DOHH2 (cell line): Measurements from ENCODE around the gene ATP12A.
A peak's percentile ranks its signal among the peaks of the same experiment; 100 is the strongest.

Experiments
- H3F3A ChIP-seq: fragments of 200-600 bp; sonication (generic), shearing (Covaris generic); 2 replicates; pipeline ENCODE4 v1.6.0; 2016; ENCODE audit warnings: antibody characterized with exemption, mild to moderate bottlenecking; ENCODE audit not compliant: control insufficient read depth, insufficient read depth
- H3K27ac ChIP-seq: fragments of 200-600 bp; sonication (generic); 2 replicates; pipeline ENCODE4 v1.5.1; 2014; ENCODE audit warnings: low read depth, mild to moderate bottlenecking, low read length, moderate library complexity
- H3K27me3 ChIP-seq: fragments of 200-600 bp; sonication (generic); 2 replicates; pipeline ENCODE4 v1.6.1; 2014; ENCODE audit warnings: mild to moderate bottlenecking, low read length, mixed read lengths; ENCODE audit not compliant: control insufficient read depth
- H3K36me3 ChIP-seq: fragments of 200-600 bp; sonication (generic); 2 replicates; pipeline ENCODE4 v1.6.1; 2014; ENCODE audit warnings: mild to moderate bottlenecking, low read length, moderate library complexity, mixed read lengths; ENCODE audit not compliant: control insufficient read depth
- H3K4me1 ChIP-seq: fragments of 200-600 bp; sonication (generic); 2 replicates; pipeline ENCODE4 v1.6.1; 2014; ENCODE audit warnings: mild to moderate bottlenecking, low read length, mixed read lengths; ENCODE audit not compliant: control insufficient read depth
- H3K4me2 ChIP-seq: fragments of 200-600 bp; sonication (generic); 2 replicates; pipeline ENCODE4 v1.6.0; 2014; ENCODE audit warnings: mild to moderate bottlenecking, low read length, moderate library complexity
- H3K4me3 ChIP-seq: fragments of 200-600 bp; sonication (generic); 2 replicates; pipeline ENCODE4 v1.5.1; 2014; ENCODE audit warnings: mild to moderate bottlenecking, low read length, mixed read lengths
- H3K79me2 ChIP-seq: fragments of 200-600 bp; sonication (generic); 2 replicates; pipeline ENCODE4 v1.6.1; 2014; ENCODE audit warnings: mild to moderate bottlenecking, low read length, mixed read lengths; ENCODE audit not compliant: control insufficient read depth
- H3K9me2 ChIP-seq: fragments of 200-600 bp; sonication (generic); replicated peaks from 2 replicates; pipeline ENCODE4 v1.6.1; 2014; ENCODE audit warnings: mild to moderate bottlenecking, low read length, mixed read lengths; ENCODE audit not compliant: control insufficient read depth
- H3K9me3 ChIP-seq: fragments of 200-600 bp; sonication (generic); 2 replicates; pipeline ENCODE4 v1.6.1; 2014; ENCODE audit warnings: antibody characterized with exemption, low read length, mixed read lengths; ENCODE audit not compliant: control insufficient read depth, insufficient read depth
- H4K20me1 ChIP-seq: fragments of 200-600 bp; sonication (generic); 2 replicates; pipeline ENCODE4 v1.6.0; 2014; ENCODE audit warnings: low read depth, mild to moderate bottlenecking, antibody characterized with exemption, low read length, moderate library complexity; ENCODE audit not compliant: control insufficient read depth, insufficient read depth
- EZH2phosphoT487 ChIP-seq: fragments of 200-600 bp; sonication (generic); IDR thresholded peaks from 2 replicates; pipeline ENCODE4 v1.6.1; 2017; ENCODE audit warnings: borderline replicate concordance, mild to moderate bottlenecking, antibody characterized with exemption, low read length, moderate library complexity, mixed read lengths
- TF ChIP-seq, protein P1 (sequence below): fragments of 200-600 bp; sonication (generic); IDR thresholded peaks from one replicate; pipeline ENCODE4 v1.5.1; 2014; ENCODE audit warnings: antibody characterized with exemption, mild to moderate bottlenecking, low read depth, low read length; ENCODE audit not compliant: poor library complexity, severe bottlenecking

ATP12A gene

DNA sequence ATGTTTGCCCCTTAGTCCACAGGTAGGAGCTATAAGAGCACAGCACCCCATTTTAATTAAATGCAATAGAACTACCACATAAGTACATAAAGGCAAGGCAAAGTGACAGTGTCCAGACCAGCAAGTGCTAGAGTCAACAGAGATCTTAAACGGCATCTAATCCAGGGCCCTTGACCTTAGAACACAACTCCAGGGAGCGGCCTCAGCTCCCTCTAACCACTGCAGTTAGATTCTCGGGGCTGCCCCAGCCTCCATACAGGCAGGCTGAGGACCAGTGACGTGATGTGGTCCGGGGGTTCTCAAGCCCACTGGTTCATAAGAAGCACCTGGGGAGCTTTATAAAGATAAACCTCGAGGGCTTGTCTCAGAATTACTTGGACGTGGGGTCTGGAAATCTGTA is 10.0 kb upstream of the ATP12A start:
- Histone ChIP-seq H3K27ac (no peak overlapping the region), H3K9me3 (no peaks in the 10 kb centered on the region), H3F3A (no peaks in the 10 kb centered on the region), H4K20me1 (no peaks in the 10 kb centered on the region), H3K79me2 (no peaks in the 10 kb centered on the region), H3K4me2 (peak overlapping the region; percentile 71; the same call in 1 of the 2 replicates), H3K9me2 (no peaks in the 10 kb centered on the region), H3K4me3 (no peak overlapping the region), H3K4me1 (peaks cover 54% of the 10 kb centered on the region), H3K36me3 (no peaks in the 10 kb centered on the region), H3K27me3 (no peaks in the 10 kb centered on the region)
- TF ChIP-seq, protein P1, sequence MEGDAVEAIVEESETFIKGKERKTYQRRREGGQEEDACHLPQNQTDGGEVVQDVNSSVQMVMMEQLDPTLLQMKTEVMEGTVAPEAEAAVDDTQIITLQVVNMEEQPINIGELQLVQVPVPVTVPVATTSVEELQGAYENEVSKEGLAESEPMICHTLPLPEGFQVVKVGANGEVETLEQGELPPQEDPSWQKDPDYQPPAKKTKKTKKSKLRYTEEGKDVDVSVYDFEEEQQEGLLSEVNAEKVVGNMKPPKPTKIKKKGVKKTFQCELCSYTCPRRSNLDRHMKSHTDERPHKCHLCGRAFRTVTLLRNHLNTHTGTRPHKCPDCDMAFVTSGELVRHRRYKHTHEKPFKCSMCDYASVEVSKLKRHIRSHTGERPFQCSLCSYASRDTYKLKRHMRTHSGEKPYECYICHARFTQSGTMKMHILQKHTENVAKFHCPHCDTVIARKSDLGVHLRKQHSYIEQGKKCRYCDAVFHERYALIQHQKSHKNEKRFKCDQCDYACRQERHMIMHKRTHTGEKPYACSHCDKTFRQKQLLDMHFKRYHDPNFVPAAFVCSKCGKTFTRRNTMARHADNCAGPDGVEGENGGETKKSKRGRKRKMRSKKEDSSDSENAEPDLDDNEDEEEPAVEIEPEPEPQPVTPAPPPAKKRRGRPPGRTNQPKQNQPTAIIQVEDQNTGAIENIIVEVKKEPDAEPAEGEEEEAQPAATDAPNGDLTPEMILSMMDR: no peak
- TF ChIP-seq EZH2phosphoT487: no peak

DNA sequence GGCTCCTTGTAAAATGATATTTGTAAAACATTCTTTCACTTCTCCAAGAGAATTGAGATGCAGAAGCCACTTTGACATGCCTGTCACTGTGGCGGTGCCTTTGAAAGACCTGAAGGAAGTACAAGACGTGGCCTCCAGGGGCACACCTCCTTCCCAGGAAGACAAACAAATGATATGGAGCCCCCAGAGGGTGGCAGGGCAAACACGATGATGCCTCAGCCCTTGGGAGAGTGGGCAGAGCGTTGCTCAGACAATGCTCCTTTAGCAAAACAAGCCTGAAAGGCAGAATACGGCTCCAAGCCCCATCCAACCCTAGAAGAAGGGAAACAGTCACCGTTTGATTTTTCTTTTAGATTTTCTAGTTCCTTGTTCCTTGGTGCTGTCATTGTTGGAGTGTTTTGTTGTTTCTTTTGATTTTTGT is 9.2 kb upstream of the ATP12A start:
- Histone ChIP-seq H4K20me1 (no peaks in the 10 kb centered on the region), H3K27ac (no peak overlapping the region), H3K4me1 (peaks cover 46% of the 10 kb centered on the region), H3K36me3 (no peaks in the 10 kb centered on the region), H3F3A (no peaks in the 10 kb centered on the region), H3K4me3 (peak overlapping the region; percentile 63), H3K9me3 (no peaks in the 10 kb centered on the region), H3K9me2 (no peaks in the 10 kb centered on the region), H3K4me2 (peak overlapping the region; percentile 71), H3K27me3 (no peaks in the 10 kb centered on the region), H3K79me2 (no peaks in the 10 kb centered on the region)
- no peak for TF ChIP-seq EZH2phosphoT487
- TF ChIP-seq, protein P1: no peak

DNA sequence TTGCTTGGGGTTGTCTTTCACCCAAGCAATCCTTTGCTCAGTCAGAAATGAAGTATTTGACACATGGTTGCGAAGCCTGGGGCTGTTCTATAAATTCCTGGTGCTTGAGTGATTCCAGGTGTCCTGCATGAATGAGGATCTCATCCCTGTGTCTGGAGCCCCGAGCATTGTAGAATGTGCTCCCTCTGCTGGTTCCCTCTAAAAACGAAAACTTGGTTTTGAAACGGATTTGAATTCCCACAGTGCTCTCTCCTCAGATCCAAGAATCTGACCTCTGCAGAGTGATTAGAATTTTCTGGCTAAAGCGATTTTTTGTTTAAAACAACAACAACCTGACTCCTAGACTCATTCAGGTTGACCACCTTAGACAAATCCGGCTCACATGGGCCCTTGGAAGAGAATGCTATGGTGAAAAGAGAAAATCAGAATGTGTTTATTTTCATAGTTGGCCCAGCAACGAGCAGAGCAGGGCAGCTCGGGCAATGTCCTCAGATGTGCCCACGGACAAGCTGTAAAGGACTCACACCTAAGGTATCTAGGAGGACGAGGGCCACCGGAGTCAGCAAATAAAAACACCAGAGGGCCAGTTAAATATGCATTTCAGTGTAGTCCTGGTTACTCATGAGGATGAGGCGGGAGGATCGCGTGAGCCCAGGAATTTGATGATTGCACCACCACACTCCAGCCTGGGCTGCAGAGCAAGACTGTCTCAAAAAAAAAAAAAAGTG is 8.7 kb upstream of the ATP12A start:
- H3K4me1 ChIP-seq: peaks cover 41% of the 10 kb centered on the region
- H4K20me1 ChIP-seq: no peaks in the 10 kb centered on the region
- no peaks in the 10 kb centered on the region for H3K36me3 ChIP-seq
- no peaks in the 10 kb centered on the region for H3K79me2 ChIP-seq
- no peaks in the 10 kb centered on the region for H3K27me3 ChIP-seq
- H3K9me3 ChIP-seq: no peaks in the 10 kb centered on the region
- TF ChIP-seq EZH2phosphoT487: no peak
- TF ChIP-seq, protein P1: peak; percentile 76
- no peak overlapping the region for H3K27ac ChIP-seq
- H3K9me2 ChIP-seq: no peaks in the 10 kb centered on the region
- peak overlapping the region; percentile 71 for H3K4me2 ChIP-seq
- H3K4me3 ChIP-seq: peak overlapping the region; percentile 63
- H3F3A ChIP-seq: no peaks in the 10 kb centered on the region
